AG09309 (cell line): ENCODE data around the gene FNDC4.

ENCODE experiments used
- DNase-seq: peaks from one replicate; pipeline ENCODE4 v3.0.0-alpha.2; 2010; ENCODE audit warnings: low read depth
- H3K4me3 ChIP-seq: 2 replicates; pipeline ENCODE4 v1.5.1; 2011; ENCODE audit warnings: mild to moderate bottlenecking, low read depth, low read length, moderate library complexity; ENCODE audit not compliant: control insufficient read depth
- TF ChIP-seq, protein P1 (sequence below): IDR thresholded peaks from 2 replicates; pipeline ENCODE4 v1.5.1; 2011; ENCODE audit warnings: mild to moderate bottlenecking, low read depth, low read length, inconsistent platforms; ENCODE audit not compliant: insufficient read depth, control insufficient read depth; ENCODE audit errors: missing control alignments

The FNDC4 gene

GRCh38 chr2:27520316-27520715 lies 25.3 kb upstream of the FNDC4 start:
- no peak for DNase-seq
- TF ChIP-seq, protein P1, sequence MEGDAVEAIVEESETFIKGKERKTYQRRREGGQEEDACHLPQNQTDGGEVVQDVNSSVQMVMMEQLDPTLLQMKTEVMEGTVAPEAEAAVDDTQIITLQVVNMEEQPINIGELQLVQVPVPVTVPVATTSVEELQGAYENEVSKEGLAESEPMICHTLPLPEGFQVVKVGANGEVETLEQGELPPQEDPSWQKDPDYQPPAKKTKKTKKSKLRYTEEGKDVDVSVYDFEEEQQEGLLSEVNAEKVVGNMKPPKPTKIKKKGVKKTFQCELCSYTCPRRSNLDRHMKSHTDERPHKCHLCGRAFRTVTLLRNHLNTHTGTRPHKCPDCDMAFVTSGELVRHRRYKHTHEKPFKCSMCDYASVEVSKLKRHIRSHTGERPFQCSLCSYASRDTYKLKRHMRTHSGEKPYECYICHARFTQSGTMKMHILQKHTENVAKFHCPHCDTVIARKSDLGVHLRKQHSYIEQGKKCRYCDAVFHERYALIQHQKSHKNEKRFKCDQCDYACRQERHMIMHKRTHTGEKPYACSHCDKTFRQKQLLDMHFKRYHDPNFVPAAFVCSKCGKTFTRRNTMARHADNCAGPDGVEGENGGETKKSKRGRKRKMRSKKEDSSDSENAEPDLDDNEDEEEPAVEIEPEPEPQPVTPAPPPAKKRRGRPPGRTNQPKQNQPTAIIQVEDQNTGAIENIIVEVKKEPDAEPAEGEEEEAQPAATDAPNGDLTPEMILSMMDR, result no peak
- H3K4me3 ChIP-seq, result no peak overlapping the region

DNA sequence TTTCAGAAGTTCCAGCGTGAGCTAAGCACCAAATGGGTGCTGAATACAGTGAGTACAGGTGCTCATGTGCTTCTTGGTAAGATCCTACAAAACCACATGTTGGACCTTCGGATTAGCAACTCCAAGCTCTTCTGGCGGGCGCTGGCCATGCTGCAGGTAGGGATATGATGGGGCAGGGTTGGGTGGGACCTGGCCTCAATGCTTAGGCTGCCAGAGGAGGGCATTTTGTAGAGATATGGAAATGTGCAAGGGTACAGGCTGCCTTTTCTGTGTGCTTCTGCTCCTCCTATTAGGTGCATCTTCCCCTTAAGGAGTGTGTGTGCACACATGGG lies 23.7 kb upstream of the FNDC4 start:
- TF ChIP-seq, protein P1, result no peak
- DNase-seq, result no peak
- no peak overlapping the region for H3K4me3 ChIP-seq

GRCh38 chr2:27518113-27518781 lies 23.2 kb upstream of the FNDC4 start:
- DNase-seq, result no peak
- no peak overlapping the region for H3K4me3 ChIP-seq
- TF ChIP-seq, protein P1, result no peak

- DNase-seq, result no peak
- TF ChIP-seq, protein P1, result no peak
- no peak overlapping the region for H3K4me3 ChIP-seq
Observed at GRCh38 chr2:27509326-27509725, 14.3 kb upstream of the FNDC4 start.

DNA sequence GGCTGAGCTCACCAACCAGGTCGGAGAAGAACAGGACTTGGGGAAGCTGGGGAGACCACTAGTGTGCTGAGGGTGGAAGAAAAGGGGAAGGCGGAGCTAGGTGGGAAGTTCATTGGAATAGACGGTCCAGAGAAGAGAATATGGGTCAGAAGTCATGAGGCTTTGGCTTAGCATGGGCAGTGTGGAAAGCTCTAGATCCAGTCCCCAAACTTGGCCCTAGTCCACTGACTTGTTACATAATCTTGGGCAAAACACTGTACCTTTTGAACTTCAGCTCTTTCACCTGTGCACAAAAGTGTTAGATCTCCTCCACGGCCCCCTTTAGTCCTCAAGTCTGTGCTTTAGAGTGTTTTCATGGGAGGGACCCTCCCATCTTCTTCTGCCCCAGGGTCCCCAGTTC lies 12.3 kb upstream of the FNDC4 start:
- no peak for DNase-seq
- TF ChIP-seq, protein P1, result no peak
- H3K4me3 ChIP-seq, result no peak overlapping the region

GRCh38 chr2:27506587-27506986 lies 11.6 kb upstream of the FNDC4 start:
- TF ChIP-seq, protein P1, result no peak
- no peak overlapping the region for H3K4me3 ChIP-seq
- no peak for DNase-seq

- TF ChIP-seq, protein P1, result no peak
- DNase-seq, result no peak
- no peak overlapping the region for H3K4me3 ChIP-seq
Observed at GRCh38 chr2:27502142-27502541, 7.1 kb upstream of the FNDC4 start.
